ENCODE results near the gene NAV1. TPM values are rescaled to one million over a fixed set of nuclear protein-coding genes. Genes with fewer than 3 reads are reported as not detected.
"Not testable (repeated sequence)": the region's sequence is repeated elsewhere in the genome, so short reads cannot be mapped to it uniquely, and the experiment has no call there.

The NAV1 gene
- polyA plus RNA-seq, 3 donors, result 4.1 to 26.8 (median 17.2) TPM

DNA sequence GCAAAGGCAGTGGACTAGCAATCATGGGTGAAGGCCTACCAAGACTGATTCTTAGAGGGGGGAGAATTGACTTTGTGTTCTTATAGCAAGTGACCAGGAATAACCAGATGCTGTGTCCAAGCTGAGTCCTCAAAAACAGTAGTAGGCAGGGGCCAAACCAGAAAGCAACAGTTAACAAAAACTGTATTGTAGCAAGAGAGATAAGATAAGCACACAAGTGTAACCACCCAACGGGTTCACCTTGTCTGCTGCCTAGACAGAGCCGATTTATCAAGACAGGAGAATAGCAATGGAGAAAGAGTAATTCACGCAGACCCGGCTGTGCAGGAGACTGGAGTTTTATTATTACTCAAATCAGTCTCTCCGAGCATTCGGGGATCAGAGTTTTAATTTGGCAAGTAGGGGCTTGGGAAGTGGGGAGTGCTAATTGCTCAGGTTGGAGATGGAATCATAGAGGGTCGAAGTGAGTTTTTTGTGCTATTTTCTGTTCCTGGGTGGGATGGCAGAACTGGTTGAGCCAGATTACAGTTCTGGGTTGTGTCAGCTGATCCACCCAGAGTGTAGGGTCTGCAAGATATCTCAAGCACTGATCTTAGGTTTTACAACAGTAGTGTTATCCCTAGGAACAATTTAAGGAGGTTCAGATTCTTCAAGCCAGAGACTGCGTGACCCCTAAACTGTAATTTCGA lies 23.7 kb upstream of the NAV1 start:
- 54 to 92% (median 89%) methylated on average over 9 of the region's 9 CpGs for WGBS, 3 donors
- H3K27ac ChIP-seq (ENCODE audit: low read depth, low read length), result no peak overlapping the region

DNA sequence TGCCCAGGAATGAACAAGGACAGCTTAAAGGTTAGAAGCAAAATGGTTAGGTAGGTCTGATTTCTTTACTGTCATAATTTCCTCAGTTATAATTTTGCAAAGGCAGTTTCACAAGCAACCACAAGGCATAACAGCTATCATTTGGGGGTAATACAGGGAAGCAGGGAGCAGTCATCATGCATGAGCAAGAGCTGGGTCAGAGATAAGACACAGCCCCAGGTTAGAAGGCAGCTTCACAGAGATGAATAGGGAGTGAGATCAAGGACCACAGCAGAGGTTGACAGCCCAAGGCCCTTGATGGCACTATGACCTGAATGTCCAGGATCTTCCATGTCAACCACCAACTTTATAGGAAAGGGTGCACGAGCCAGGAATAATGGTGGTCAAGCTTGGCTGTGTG lies 23.0 kb upstream of the NAV1 start:
- 78 to 93% (median 78%) methylated on average over 1 of the region's 1 CpG for WGBS, 3 donors
- no peak overlapping the region for H3K27ac ChIP-seq (ENCODE audit: low read depth, low read length)

DNA sequence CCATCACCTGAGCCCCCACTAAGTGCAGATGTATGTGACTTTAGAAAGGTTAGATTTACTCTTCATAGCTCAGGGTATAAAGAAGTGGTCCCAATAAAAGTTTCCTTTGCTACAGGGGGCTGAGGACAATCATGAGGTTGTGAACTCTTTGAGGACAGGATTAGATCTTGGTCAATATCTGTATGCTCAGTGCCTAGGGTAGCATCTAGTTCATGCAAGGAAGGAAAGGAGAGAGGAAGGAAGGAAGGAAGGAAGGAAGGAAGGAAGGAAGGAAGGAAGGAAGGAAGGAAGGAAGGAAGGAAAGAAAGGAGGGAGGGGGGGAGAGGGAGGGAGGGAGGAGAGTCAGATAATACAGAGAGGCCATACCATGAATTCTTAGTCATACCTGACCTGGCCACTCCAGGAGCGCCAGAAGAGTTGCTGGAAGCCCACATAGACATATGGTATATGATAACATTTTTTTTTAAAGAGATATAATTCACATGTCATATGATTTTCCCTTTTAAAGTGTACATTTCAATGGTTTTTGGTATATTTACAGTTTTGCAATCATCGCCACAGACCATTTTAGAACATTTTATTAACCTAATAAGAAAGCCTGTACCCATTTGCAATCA lies 22.3 kb upstream of the NAV1 start:
- H3K27ac ChIP-seq (ENCODE audit: low read depth, low read length), result no peak overlapping the region
- WGBS, 3 donors, result 70 to 100% (median 96%) methylated on average over 2 of the region's 2 CpGs

DNA sequence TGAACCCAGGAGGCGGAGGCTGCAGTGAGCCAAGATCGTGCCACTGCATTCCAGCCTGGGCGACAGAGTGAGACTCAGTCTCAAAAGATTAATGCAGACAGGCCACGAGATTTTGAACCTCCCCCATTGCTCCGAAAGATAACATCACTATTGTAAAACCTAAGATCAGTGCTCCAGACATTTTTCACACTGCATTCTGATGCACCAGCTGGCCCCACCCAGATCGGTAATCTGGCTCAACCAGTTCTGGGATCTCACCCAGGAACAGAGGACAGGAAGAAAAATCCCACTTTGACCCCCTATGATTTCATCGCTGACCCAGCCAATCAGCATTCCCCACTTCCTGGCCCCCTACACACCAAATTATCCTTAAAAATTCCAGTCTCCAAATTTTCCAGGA lies 21.3 kb upstream of the NAV1 start:
- WGBS, 3 donors, result 76 to 81% (median 80%) methylated on average over 7 of the region's 7 CpGs
- H3K27ac ChIP-seq (ENCODE audit: low read depth, low read length), result no peak overlapping the region

DNA sequence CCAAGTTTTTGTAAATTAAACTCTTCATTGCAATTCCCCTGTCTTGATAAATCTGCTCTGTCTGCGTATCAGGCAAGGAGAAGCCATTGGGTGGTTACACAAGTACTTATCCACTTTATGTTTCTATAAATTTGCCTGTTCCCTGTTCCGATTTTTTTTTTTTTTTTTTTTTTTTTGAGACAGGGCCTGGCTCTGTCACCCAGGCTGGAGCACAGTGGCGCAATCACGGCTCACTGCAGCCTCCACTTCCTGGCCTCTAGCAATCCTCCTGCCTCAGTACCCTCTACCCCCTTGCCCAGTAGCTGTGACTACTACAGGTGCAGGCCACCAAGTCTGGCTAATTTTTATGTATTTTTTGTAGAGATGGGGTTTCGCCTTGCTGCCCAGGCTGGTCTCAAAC lies 20.9 kb upstream of the NAV1 start:
- no peak overlapping the region for H3K27ac ChIP-seq (ENCODE audit: low read depth, low read length)
- 77 to 86% (median 85%) methylated on average over 5 of the region's 5 CpGs for WGBS, 3 donors

DNA sequence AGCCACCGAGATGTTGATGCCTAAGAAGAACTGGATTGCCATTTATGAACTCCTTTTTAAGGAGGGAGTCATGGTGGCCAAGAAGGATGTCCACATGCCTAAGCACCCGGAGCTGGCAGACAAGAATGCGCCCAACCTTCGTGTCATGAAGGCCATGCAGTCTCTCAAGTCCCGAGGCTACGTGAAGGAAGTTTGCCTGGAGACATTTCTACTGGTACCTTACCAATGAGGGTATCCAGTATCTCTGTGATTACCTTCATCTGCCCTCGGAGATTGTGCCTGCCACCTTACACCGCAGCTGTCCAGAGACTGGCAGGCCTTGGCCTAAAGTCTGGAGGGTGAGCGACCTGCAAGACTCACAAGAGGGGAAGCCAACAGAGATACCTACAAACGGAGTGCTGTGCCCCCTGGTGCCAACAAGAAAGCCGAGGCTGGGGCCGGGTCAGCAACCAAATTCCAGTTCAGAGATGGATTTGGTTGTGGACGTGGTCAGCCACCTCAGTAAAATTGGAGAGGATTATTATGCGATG lies 18.8 kb upstream of the NAV1 start:
- WGBS, 3 donors, result 77 to 87% (median 83%) methylated on average over 14 of the region's 14 CpGs
- H3K27ac ChIP-seq (ENCODE audit: low read depth, low read length), result not testable (repeated sequence)

DNA sequence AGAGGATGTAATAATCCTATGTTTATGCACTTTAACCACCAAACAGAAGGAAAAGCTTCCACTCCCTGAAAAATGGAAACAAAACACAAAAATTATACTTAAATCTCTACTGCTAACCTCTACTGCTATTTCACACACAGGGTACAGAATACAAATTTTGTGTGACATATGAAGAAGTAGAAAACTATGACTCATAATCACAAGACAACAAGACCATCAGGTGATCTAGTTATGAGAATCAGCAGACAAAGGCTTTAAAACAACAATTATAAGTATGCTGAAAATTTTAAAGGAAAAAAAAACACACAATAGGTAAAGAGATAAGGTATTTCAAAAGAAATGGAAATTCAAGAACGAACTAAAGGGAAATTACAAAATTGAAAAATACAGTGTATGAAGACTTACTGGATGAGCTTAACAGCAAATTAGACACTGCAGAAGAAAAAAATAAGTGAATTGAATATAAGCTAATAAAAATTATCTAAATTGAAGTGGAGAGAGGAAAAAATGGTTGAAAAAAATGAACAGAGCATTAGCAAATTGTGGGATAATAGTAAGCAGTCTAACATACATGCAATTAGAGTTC lies 13.6 kb upstream of the NAV1 start:
- no peak overlapping the region for H3K27ac ChIP-seq (ENCODE audit: low read depth, low read length)
- WGBS, 3 donors, result 65 to 94% (median 75%) methylated on average over 1 of the region's 1 CpG

DNA sequence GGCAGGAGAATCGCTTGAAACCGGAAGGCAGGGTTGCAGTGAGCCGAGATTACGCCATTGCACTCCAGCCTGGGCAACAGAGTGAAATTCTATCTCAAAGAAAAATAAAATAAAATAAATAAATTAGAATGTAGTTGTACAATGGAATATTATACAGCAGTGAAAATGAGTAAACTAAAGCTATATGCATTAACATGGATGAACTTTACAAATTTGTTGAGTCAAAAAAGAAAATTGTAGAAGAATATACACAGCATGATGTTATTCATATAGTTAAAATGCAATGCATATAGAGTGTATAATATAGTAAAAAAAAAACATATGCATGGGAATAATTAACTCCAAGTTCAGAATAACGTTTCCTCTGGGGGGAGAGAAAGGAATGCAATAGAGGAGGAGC lies 11.0 kb upstream of the NAV1 start:
- no peak overlapping the region for H3K27ac ChIP-seq (ENCODE audit: low read depth, low read length)
- 90 to 93% (median 91%) methylated on average over 4 to 5 of the region's 5 CpGs for WGBS, 3 donors

DNA sequence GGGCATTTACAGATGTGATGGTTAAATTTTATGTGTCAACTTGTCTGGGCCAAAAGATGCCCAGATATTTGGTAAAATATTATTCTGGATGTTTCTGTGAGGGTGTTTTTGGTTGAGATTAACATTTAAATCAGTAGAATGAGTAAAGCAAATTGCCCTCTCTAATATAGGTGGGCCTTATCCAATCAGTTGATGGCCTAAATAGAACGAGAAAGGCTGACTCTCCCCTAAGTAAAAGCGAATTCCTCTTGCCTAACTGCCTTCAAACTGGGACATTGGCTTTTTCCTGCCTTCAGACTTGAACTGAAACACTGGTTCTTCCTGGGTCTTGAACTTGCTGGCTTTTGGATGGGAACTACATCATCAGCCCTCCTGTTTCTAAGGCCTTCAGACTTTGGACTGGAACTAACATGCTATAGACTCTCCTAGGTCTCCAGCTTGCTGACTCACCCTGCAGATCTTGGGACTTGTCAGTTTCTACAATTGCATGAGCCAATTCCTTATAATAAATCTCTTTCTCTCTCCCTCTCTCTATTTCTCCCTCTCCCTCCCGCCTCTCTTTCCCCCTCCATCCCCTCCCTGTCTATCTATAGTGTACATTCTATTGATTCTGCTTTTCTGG lies 10.2 kb upstream of the NAV1 start:
- WGBS, 3 donors, result 76 to 91% (median 78%) methylated on average over 3 of the region's 3 CpGs
- H3K27ac ChIP-seq (ENCODE audit: low read depth, low read length), result no peak overlapping the region

DNA sequence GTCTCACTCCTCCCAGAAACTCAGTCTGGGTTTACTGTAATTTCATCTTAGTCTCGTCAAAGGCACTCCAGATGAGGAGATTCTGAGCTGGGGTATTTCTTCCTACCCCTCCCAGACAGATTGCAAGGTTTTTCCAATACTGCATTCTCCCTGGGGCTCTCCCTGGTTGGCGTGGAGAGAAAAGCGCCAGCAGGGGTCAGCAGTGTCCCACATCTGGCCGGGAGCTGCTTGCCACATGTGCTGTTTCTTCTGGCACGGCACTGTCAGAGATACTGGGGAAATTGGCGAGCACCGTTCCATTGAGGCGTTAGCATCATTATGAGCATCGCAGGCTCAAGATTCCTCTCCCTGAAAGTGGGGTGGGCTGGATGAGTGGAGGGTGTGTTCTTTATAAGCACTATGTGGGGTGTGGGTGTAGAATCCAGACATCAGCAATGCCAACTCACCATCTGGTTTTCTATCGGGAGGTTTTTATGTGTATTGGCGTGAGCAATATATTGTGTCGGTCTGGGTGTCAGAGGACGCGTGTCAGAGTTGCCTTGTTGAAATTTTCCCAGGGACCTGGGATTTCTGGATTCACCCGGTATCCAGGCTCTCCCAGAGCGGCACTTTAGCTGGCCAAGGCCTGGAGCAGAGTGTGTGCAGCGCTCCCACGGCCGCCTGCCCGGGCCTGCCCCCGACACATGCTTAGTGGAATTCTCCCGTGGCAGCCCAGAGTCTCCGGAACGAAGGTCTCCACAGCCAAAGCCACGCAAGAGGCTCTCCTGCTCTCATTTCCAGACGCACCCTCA lies 8.0 kb upstream of the NAV1 start:
- H3K27ac ChIP-seq (ENCODE audit: low read depth, low read length), result no peak overlapping the region
- 38 to 53% (median 38%) methylated on average over 26 of the region's 26 CpGs for WGBS, 3 donors

DNA sequence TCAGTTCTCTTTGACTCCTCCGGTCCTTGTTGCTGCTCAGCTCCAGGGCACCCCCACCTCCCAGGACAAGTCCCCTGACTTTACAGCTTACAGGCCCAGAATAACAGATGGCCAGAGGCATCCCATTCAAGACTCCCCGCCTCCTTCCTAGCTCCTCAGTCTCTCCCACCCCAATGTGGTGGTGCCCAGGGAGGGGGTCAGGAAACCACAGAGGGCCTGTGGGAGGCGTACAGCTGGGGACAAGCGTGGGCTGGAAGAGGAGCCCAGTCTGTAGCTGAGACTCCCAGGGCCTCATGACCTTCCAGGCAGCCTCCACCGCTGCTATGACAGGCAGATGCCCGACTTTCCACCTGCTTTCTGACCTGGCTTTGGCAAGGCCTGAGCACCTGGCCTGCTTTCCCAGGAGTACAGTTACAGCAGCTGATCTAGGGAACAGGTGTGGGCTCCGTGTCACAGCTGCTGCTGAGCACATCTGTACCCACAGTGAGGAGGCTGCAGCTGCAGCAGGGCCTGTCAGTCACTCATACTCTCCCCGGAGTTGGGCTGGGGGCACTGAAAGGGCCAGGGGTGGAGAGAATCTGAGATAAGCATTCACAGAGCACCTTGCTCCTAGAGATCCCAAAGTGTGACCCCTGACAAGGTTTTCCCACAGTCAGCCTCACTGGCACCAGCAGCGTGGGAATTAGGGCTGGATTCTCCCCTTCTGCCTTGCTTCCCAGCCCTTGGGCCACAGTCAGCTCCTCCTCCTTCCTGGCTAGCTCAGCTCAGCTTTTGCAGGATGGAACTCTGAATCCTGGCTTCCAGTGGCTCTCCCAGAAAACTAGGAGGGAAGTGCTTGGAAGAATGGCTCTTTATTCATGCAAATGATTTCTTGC lies 7.1 kb upstream of the NAV1 start:
- no peak overlapping the region for H3K27ac ChIP-seq (ENCODE audit: low read depth, low read length)
- WGBS, 3 donors, result 43 to 49% (median 43%) methylated on average over 9 of the region's 9 CpGs

DNA sequence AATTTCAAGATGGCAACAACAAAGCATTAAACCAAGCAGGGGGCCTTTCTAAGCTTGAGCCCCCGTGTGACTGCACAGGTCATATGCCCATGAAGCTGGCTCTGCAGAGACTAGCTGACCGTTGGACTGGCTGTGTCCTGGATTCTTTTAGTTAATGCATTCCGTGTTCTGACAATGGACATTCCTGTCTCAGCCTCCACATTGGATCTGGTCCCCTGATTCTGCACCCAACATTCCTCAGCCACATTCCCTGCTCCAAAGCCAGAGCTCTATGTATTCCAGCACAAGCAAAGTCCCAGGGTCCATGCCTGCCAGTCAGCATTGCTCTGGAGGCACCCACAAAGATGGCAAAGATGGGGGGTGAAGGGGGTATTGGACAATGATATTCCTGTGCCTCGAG lies 5.1 kb upstream of the NAV1 start:
- WGBS, 3 donors, result 82 to 84% (median 83%) methylated on average over 4 of the region's 4 CpGs
- H3K27ac ChIP-seq (ENCODE audit: low read depth, low read length), result no peak overlapping the region

DNA sequence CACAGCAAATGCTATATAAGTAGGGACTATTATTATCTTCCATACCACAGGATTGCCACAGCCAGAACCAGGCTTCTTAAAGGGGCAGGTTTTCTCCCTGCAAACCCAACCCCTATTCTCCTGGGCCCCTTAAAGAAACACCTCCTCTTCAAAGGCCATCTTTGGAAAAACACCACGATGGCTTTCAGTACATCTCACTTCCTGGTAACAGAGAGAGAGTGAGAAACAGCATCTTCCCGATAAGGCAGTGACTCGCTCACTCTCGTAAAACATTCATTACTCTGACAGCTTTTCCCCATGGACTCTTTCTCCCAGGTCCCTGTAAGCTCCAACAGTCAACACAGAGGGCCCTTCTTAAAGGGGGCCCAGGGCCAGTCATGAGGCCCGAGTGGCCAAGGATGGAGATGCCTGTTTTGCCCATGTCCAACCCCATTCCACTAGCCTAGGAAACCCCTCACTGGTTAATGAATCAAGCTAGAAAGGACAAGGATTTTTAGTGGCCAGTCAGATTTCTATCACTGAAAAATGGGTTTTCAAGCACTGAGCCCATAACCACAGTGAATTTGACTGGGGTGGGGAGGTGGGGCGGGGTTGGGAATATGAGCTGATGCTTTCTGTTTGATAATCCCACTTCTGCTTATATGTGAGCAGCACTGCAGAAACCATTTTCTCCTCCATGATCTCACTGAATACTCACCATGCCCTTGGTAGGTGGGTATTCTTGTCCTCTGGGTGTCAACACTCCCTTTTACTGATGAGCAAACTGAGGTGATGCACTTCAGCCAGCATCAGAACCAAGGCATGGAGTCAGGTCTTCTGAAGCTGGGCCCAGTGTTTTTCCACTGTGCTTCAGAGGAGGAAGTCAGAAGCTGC lies 3.6 kb upstream of the NAV1 start:
- 51 to 78% (median 53%) methylated on average over 6 of the region's 6 CpGs for WGBS, 3 donors
- H3K27ac ChIP-seq (ENCODE audit: low read depth, low read length), result peak overlapping the region; percentile 7

DNA sequence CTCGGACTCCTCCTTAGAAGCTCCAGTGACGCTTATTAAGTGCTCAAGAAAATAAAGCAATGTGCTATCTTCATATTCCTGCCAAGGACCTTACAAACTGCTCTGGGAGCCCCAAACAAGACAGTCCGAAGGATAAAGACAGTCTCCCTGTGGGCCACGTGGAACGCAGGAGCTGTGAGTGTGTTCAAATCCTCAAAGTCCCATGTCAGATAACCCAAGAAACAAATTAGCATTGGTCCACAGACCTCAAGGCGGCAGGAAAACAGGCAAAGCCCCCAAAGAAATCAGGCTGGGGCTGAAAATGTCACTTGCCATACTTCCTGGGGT lies 3.0 kb upstream of the NAV1 start:
- H3K27ac ChIP-seq (ENCODE audit: low read depth, low read length), result peak overlapping the region; percentile 23
- 54 to 82% (median 59%) methylated on average over 6 of the region's 6 CpGs for WGBS, 3 donors

DNA sequence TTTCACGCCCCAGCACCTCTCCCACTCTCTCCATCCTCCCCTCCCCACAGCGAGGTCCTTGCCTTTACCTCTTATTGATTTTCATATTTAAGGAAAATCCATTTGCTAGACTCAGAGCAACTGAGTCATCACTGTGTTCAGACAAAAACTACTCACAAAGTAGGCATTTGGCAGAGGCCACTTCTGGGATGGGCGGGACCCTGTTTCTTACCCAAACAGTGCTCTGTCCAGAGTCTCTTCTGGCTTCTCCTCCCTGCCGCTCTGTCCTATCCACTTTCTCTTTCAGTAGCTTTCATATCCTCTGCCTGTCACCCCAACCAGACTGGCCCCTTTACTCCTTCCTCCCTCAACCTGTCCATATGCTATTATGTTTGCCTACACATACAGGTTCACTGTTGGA lies 2.4 kb upstream of the NAV1 start:
- no peak overlapping the region for H3K27ac ChIP-seq (ENCODE audit: low read depth, low read length)
- 72 to 88% (median 74%) methylated on average over 4 of the region's 4 CpGs for WGBS, 3 donors

DNA sequence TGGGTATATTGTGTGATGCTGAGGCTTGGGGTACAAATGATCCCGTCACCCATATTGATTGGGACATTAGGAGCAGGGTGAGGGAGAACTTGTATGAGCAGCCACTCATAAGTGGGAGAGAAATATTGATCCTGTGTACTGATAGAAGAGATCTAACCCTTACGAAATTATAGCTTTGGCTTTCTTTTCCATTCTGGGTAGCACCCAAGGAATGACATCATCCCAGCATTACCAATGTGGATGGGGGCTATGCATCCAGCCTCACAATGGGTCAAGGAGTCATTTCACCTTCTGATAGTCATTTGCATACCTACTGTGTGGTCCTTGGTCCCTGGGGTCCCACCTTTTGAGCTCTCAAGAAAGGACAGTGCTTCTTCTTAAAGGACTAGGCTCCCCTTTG lies 1.9 kb upstream of the NAV1 start:
- no peak overlapping the region for H3K27ac ChIP-seq (ENCODE audit: low read depth, low read length)
- WGBS, 3 donors, result 79 to 84% (median 80%) methylated on average over 2 of the region's 2 CpGs

DNA sequence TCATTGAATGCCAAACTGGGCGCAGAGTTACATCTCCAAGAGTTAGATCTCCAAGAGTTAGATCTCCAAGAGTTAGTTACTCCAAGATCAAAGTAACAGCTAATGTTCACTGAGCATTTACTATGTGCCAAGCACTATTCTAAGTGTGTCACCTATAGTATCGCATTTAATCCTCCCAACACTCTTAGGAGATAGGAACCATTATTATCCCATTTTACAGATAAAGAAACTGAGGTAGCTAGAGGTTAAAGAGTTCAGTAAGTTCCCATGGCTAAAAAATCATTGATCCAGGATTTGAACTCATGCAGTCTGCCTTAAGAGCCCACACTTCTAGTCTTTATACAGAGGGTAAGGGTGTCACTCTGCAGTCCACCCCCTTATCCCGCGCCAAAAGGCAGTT lies 1.5 kb upstream of the NAV1 start:
- no peak overlapping the region for H3K27ac ChIP-seq (ENCODE audit: low read depth, low read length)
- WGBS, 3 donors, result 97 to 98% (median 98%) methylated on average over 4 of the region's 4 CpGs

Data from adipose tissue (tissue), 3 donors.